22Rv1 (cell line): ENCODE measurements around the gene KRT9.

Source experiments
- ZFX ChIP-seq: fragments of 450-650 bp; IDR thresholded peaks from 2 replicates; pipeline ENCODE4 v1.6.1; 2017; ENCODE audit warnings: antibody characterized with exemption, borderline replicate concordance
- TF ChIP-seq, protein P1 (sequence below): fragments of 450-650 bp; IDR thresholded peaks from 2 replicates; pipeline ENCODE4 v1.5.1; 2017; ENCODE audit warnings: mild to moderate bottlenecking

DNA sequence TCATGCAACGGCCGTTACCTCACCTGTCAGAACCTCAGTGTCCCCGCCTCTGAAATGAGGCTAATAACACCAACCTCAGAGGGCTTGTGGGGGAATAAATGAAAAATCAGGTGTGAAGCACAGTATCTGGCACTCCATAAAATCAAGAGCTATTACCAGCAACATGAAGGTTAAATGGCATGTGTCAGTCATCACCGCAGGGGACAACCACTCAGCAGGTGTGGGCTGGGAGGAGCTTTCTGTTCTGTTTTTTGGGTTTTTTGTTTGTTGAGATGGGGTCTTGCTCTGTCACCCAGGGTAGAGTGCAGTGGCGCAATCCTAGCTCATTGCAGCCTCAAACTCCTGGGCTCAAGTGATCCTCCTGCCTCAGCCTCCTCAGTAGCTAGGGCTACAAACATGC lies 26.9 kb downstream of the KRT9 start:
- TF ChIP-seq, protein P1, sequence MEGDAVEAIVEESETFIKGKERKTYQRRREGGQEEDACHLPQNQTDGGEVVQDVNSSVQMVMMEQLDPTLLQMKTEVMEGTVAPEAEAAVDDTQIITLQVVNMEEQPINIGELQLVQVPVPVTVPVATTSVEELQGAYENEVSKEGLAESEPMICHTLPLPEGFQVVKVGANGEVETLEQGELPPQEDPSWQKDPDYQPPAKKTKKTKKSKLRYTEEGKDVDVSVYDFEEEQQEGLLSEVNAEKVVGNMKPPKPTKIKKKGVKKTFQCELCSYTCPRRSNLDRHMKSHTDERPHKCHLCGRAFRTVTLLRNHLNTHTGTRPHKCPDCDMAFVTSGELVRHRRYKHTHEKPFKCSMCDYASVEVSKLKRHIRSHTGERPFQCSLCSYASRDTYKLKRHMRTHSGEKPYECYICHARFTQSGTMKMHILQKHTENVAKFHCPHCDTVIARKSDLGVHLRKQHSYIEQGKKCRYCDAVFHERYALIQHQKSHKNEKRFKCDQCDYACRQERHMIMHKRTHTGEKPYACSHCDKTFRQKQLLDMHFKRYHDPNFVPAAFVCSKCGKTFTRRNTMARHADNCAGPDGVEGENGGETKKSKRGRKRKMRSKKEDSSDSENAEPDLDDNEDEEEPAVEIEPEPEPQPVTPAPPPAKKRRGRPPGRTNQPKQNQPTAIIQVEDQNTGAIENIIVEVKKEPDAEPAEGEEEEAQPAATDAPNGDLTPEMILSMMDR, result no peak
- no peak for TF ChIP-seq ZFX
